ENCODE data around the gene TTC24.

The TTC24 gene

DNA sequence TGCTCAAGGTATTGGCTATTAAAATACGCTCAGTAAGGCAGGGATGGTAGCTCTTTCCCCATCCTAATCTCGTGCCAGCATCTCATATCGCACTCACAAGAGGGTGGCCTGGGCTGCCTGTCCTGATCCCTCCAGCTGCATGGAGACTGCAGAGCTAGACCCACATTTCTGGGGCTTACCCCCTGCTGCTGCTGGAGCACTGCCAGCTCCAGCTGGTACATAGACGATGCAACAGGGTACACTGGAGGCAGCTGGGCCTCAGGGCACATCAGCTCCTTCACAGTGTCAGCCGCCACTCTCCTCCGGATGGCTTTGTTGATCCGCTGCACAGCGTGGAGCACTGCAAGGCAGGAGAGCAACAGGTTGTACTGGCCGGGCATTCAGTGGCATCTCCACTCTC, 23.2 kb upstream of the TTC24 start:
- peaks cover 12% of the 10 kb centered on the region for H3K36me3 ChIP-seq

DNA sequence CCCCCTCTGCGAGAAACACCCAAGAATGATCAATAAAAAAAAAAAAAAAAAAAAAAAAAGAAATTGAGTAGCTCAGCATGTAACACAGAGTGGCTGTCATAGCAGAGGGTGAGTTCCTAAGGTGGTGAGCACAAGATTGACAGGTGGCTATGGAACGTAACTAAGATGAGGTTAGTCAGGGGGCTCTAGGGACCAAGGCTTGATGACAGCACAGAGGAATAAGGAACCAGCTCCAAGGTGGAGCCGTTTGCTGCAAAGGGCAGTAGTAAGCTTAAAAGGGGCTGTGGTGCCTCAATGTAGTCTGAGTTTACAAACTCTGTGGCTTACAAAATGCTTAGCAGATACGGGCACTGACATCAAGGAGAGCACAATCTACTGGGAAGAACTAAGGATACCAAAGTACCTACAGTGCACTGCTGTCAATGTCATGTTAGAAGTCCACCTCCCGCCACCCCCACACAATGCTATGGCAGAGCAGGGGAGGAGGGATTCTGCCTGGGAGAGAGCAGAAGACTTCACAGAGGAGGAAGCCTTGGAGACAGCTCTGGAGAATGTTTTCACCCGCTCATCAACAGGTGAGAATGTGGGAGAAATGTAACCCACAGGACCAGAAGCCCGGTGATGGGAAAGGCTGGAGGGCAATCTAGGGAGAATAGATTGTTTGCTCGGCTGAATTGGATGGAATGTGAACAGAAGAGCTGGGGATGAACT, 20.3 kb upstream of the TTC24 start:
- no peaks in the 10 kb centered on the region for H3K9me3 ChIP-seq
- H3K27me3 ChIP-seq = no peaks in the 10 kb centered on the region
- H3K4me1 ChIP-seq = no peaks in the 10 kb centered on the region; the same call in 1 of the 2 replicates
- no peak for DNase-seq
- H3K4me3 ChIP-seq (ENCODE audit: low read depth, low read length) = no peak overlapping the region
- TF ChIP-seq, protein P1, sequence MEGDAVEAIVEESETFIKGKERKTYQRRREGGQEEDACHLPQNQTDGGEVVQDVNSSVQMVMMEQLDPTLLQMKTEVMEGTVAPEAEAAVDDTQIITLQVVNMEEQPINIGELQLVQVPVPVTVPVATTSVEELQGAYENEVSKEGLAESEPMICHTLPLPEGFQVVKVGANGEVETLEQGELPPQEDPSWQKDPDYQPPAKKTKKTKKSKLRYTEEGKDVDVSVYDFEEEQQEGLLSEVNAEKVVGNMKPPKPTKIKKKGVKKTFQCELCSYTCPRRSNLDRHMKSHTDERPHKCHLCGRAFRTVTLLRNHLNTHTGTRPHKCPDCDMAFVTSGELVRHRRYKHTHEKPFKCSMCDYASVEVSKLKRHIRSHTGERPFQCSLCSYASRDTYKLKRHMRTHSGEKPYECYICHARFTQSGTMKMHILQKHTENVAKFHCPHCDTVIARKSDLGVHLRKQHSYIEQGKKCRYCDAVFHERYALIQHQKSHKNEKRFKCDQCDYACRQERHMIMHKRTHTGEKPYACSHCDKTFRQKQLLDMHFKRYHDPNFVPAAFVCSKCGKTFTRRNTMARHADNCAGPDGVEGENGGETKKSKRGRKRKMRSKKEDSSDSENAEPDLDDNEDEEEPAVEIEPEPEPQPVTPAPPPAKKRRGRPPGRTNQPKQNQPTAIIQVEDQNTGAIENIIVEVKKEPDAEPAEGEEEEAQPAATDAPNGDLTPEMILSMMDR (IDR thresholded peaks at IDR 0.05; ENCODE audit: low read depth, low read length) = no peak
- peaks cover 13% of the 10 kb centered on the region for H3K36me3 ChIP-seq

More for the DNA sequence above, 23.2 kb upstream of the TTC24 start:
- Histone ChIP-seq H3K4me3 (ENCODE audit: low read depth, low read length) (no peak overlapping the region), H3K4me1 (no peaks in the 10 kb centered on the region; the same call in 1 of the 2 replicates), H3K27me3 (no peaks in the 10 kb centered on the region), H3K9me3 (no peaks in the 10 kb centered on the region)
- DNase-seq = peak; percentile 20
- TF ChIP-seq, protein P1 (IDR thresholded peaks at IDR 0.05; ENCODE audit: low read depth, low read length) = no peak

DNA sequence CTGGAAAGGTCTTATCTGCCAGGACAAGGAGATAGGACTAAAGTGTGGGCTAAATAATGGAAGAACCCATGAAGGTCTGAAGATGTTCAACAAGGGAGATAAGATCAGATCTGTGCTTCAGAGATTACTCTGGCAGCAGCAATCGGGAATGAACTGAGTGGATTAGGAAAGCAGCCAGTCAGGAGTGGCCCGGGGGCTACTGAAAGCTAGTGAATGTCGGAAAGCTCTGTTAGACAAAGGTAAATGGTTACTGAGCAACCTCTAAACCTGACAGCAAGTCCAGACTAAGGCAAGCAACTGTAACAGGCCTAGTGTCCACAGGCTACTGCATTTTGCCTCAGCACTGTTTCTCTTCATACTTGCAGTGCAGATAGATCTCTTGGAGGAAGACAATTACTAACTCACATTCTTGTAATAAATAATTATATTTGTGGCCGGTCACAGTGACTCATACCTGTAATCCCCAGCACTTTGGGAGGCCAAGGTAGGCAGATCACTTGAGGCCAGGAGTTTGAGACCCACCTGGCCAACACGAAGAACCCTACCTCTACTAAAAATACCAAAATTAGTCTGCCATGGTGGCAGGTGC, 19.6 kb upstream of the TTC24 start:
- H3K9me3 ChIP-seq = no peaks in the 10 kb centered on the region
- H3K4me1 ChIP-seq = no peaks in the 10 kb centered on the region; the same call in 1 of the 2 replicates
- peaks cover 14% of the 10 kb centered on the region for H3K36me3 ChIP-seq
- TF ChIP-seq, protein P1 (IDR thresholded peaks at IDR 0.05; ENCODE audit: low read depth, low read length) = no peak
- no peak for DNase-seq
- no peaks in the 10 kb centered on the region for H3K27me3 ChIP-seq
- no peak overlapping the region for H3K4me3 ChIP-seq (ENCODE audit: low read depth, low read length)

DNA sequence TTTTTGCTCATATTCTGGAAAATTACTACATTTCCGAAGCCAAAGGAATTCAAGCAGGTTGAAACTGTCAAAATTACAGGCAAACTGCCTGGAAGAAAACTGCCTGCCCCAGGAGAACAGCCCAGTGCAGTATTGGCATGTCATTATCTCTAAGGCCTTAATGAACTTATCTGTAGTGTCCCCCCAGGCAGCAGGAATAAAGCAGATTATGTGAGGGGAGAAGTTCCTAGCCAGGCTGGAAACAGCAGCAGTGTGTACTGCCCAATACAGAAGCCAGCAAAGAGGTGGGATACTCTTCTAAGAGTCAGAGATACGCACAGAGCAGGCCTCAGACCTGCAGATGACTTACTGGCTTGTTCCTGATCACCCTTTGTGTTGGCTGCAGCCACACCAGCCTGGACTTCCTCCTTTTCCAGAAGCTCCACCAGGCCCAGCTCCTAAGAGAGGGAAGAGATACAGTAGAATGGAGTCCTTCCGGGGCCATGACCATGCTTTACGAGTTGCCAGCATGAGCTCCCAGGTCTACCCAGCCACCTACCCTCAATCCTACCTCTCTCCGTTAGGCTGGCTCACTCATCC, 18.8 kb upstream of the TTC24 start:
- H3K9me3 ChIP-seq = no peaks in the 10 kb centered on the region
- no peaks in the 10 kb centered on the region for H3K27me3 ChIP-seq
- TF ChIP-seq, protein P1 (IDR thresholded peaks at IDR 0.05; ENCODE audit: low read depth, low read length) = no peak
- H3K4me3 ChIP-seq (ENCODE audit: low read depth, low read length) = no peak overlapping the region
- H3K4me1 ChIP-seq = no peaks in the 10 kb centered on the region; the same call in 1 of the 2 replicates
- peaks cover 14% of the 10 kb centered on the region for H3K36me3 ChIP-seq
- peak; percentile 28 for DNase-seq

- H3K4me3 ChIP-seq (ENCODE audit: low read depth, low read length) = no peak overlapping the region
- H3K27me3 ChIP-seq = no peaks in the 10 kb centered on the region
- DNase-seq = no peak
- H3K36me3 ChIP-seq = peaks cover 5% of the 10 kb centered on the region
- no peaks in the 10 kb centered on the region for H3K9me3 ChIP-seq
- no peaks in the 10 kb centered on the region; the same call in 1 of the 2 replicates for H3K4me1 ChIP-seq
- TF ChIP-seq, protein P1 (IDR thresholded peaks at IDR 0.05; ENCODE audit: low read depth, low read length) = no peak
Observed at GRCh38 chr1:156565519-156565918, 14.0 kb upstream of the TTC24 start.

- no peak for DNase-seq
- TF ChIP-seq, protein P1 (IDR thresholded peaks at IDR 0.05; ENCODE audit: low read depth, low read length) = no peak
- H3K9me3 ChIP-seq = no peaks in the 10 kb centered on the region
- H3K4me3 ChIP-seq (ENCODE audit: low read depth, low read length) = no peak overlapping the region
- H3K27me3 ChIP-seq = no peaks in the 10 kb centered on the region
- no peaks in the 10 kb centered on the region; the same call in 1 of the 2 replicates for H3K4me1 ChIP-seq
- peaks cover 5% of the 10 kb centered on the region; the same call in 1 of the 2 replicates for H3K36me3 ChIP-seq
Observed at GRCh38 chr1:156566436-156566835, 13.1 kb upstream of the TTC24 start.

Data from BE2C (cell line).